ENCODE results near the gene PXT1. TPM values are rescaled to one million over a fixed set of nuclear protein-coding genes. Genes with fewer than 3 reads are reported as not detected.

PXT1 gene
- total and polyA plus RNA-seq, 9 of the 15 experiments (the other 6 are each of a cell fraction or from before 2014, with no cell fraction given) = 0.09 to 0.11 (median 0.10) TPM; not detected in 5

- TF ChIP-seq ZNF277 (CRISPR knock-in tag; IDR thresholded peaks at IDR 0.05; ENCODE audit: borderline replicate concordance) (no peak), TFE3 (CRISPR knock-in tag; IDR thresholded peaks at IDR 0.05) (peak; percentile 95)
These were observed 84.3 kb downstream of the PXT1 start (continued) for GRCh38 chr6:36358226-36358915.

GRCh38 chr6:36357872-36358225 is 84.8 kb downstream of the PXT1 start:
- H3K27ac ChIP-seq (ENCODE audit: extremely low read depth, low read depth, low read length) = no peak overlapping the region
- DNase-seq (ENCODE audit: extremely low read depth in 1 of 4, low spot score in 3 of 4) (no peak), ATAC-seq (no peak), FAIRE-seq (no peak)
- no peak overlapping the region for H2AFZ ChIP-seq (ENCODE audit: low read depth, low read length)
- no peaks in the 10 kb centered on the region for H4K20me1 ChIP-seq (replicated peaks; ENCODE audit: control insufficient read depth, insufficient read depth, low read length)
- ChIA-PET CTCF (ENCODE audit: low intra/inter-chr PET ratio) (interaction anchor here (5.9 kb wide), 1 partner anchor 55 kb away, joined by 45 read pairs; no protein-coding TSS in a partner anchor), POLR2A (interaction anchor here (0.7 to 2.4 kb wide), 5 partner anchors 11 to 155 kb away, joined by 3 to 15 read pairs (median 3); no protein-coding TSS in a partner anchor)
- no peaks in the 10 kb centered on the region for H3K9me1 ChIP-seq (ENCODE audit: control insufficient read depth, insufficient read depth, low read length)
- no peaks in the 10 kb centered on the region for H3K36me3 ChIP-seq (ENCODE audit: control insufficient read depth, insufficient read depth, low read length)
- 0 out of 2 replicates have a peak, but pooled peaks cover 2% of the 10 kb centered on the region for H3K9me3 ChIP-seq (replicated peaks; ENCODE audit: control insufficient read depth, insufficient read depth, low read depth, low read length)
- 15% methylated on average over 3 of the region's 3 CpGs for WGBS (ENCODE audit: insufficient coverage, low coverage, missing lambda C conversion rate)
- no peak overlapping the region for H3K4me2 ChIP-seq (ENCODE audit: insufficient read depth, low read length)
- H3K9ac ChIP-seq (ENCODE audit: insufficient read depth in 1 of 2, low read depth in 2 of 2, low read length in 2 of 2) = no peak overlapping the region
- H3K4me1 ChIP-seq (replicated peaks in 1 of 2; ENCODE audit: control insufficient read depth in 2 of 2, insufficient read depth in 2 of 2, low read length in 2 of 2) = peaks cover 0 to 12% of the 10 kb centered on the region in 2 experiments; a peak in 2 of 5 replicates
- H3K4me3 ChIP-seq = no peak overlapping the region
- intact Hi-C loops (cut with micrococcal nuclease) (loop anchor here (5.0 kb wide), 1 partner anchor 101 kb away; no protein-coding TSS in a partner anchor), in situ Hi-C loops (cut with MboI) (no loop called here)
- H3K27me3 ChIP-seq (ENCODE audit: control insufficient read depth in 2 of 2, insufficient read depth in 2 of 2, low read length in 2 of 2) = no peaks in the 10 kb centered on the region; a peak in 2 of 5 replicates
- BruUV-seq (replicated peaks) = no TSS peak
- H3K79me2 ChIP-seq (ENCODE audit: control insufficient read depth, insufficient read depth, low read length) = no peaks in the 10 kb centered on the region
- no peak for TF ChIP-seq GTF2A2 (tag; IDR thresholded peaks at IDR 0.05)
- 0 out of 2 replicates have a peak, but pooled peaks have one; percentile 7 for TF ChIP-seq VEZF1 (CRISPR knock-in tag; IDR thresholded peaks at IDR 0.05)
- no peak for TF ChIP-seq ZNF444 (CRISPR knock-in tag; IDR thresholded peaks at IDR 0.05)
- 0 out of 2 replicates have a peak, but pooled peaks have one; percentile 22 for TF ChIP-seq CBFA2T3 (IDR thresholded peaks at IDR 0.05)
- no peak for TF ChIP-seq HIVEP1 (CRISPR knock-in tag; IDR thresholded peaks at IDR 0.05)
- TF ChIP-seq SFPQ (IDR thresholded peaks at IDR 0.05; ENCODE audit: low read depth, low read length) = no peak
- TF ChIP-seq SRSF9 (IDR thresholded peaks at IDR 0.05; ENCODE audit: borderline replicate concordance, low read depth, low read length) = no peak
- no peak for TF ChIP-seq POLR2AphosphoS2 (IDR thresholded peaks at IDR 0.05; ENCODE audit: low read length)
- peak; percentile 56 for TF ChIP-seq CREM (IDR thresholded peaks at IDR 0.05; ENCODE audit: low read depth)
- TF ChIP-seq FOXM1 (IDR thresholded peaks at IDR 0.05; ENCODE audit: low read depth) = no peak
- no peak for TF ChIP-seq FOXM1 (CRISPR knock-in tag; IDR thresholded peaks at IDR 0.05; ENCODE audit: low read depth)
- no peak for TF ChIP-seq MTA2 (IDR thresholded peaks at IDR 0.05; ENCODE audit: low read depth)
